ENCODE data around the gene GFOD1.

GFOD1 gene

GRCh38 chr6:13480631-13481501, 6.5 kb downstream of the GFOD1 start:
- TF ChIP-seq, protein P1, sequence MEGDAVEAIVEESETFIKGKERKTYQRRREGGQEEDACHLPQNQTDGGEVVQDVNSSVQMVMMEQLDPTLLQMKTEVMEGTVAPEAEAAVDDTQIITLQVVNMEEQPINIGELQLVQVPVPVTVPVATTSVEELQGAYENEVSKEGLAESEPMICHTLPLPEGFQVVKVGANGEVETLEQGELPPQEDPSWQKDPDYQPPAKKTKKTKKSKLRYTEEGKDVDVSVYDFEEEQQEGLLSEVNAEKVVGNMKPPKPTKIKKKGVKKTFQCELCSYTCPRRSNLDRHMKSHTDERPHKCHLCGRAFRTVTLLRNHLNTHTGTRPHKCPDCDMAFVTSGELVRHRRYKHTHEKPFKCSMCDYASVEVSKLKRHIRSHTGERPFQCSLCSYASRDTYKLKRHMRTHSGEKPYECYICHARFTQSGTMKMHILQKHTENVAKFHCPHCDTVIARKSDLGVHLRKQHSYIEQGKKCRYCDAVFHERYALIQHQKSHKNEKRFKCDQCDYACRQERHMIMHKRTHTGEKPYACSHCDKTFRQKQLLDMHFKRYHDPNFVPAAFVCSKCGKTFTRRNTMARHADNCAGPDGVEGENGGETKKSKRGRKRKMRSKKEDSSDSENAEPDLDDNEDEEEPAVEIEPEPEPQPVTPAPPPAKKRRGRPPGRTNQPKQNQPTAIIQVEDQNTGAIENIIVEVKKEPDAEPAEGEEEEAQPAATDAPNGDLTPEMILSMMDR (IDR thresholded peaks at IDR 0.05; ENCODE audit: extremely low read depth, insufficient read depth, missing control alignments): no peak
- in situ Hi-C loops (cut with MboI; ENCODE audit: low pct_unique_long_range_greater_than_20kb, low sequenced_read_pairs, unreplicated experiment): no loop called here
- DNase-seq (ENCODE audit: low spot score): no peak

DNA sequence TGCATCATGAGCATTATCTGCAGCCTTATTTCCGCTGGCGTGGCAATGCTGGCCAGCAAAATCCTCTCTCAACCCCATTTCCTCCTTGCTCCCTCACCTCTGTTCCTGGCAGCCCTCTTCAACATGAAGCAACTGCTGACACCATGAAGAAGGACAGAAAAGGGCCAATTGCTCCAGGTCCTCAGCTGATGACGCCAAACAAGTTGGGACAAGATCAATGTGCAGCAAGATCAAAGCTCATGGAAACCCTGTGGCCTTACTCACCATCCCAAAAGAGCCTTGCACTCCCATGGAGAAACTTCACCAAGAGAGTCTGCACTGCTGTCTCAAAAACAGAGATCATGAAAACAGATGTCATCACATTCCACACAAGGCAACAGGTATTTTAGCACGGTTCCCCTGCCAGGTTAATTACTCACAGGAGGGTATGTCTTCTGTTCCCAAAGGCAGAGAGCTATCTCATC, 7.4 kb downstream of the GFOD1 start:
- no peak for DNase-seq (ENCODE audit: low spot score)
- in situ Hi-C loops (cut with MboI; ENCODE audit: low pct_unique_long_range_greater_than_20kb, low sequenced_read_pairs, unreplicated experiment): no loop called here
- TF ChIP-seq, protein P1 (IDR thresholded peaks at IDR 0.05; ENCODE audit: extremely low read depth, insufficient read depth, missing control alignments): no peak

DNA sequence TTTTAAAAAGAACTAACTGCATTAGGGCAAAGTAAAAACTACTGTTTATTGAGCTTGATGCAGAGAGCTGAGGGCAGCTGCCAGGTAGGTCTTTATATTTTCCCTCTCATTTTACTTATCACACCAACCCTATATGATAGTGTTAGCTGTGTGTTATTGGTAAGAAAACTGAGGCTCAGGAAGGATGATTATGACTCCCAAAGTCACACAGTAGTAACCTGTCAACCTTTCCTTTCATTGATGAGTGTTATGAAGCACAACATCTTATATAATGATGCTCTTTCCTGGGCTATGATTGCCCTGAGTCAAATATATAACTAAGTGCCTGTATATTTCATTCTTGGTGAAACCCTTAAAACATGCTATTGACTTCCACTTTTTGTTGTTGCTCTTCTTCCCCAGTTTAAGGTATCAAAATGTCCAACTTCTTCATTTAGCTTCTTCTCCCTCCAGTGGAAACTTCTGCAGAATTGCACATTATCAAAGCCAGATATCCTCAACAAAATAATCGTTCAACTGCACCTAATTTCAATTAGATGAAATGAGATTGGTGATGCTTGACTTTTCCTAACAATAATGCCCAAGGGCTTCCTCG, 8.1 kb downstream of the GFOD1 start:
- TF ChIP-seq, protein P1 (IDR thresholded peaks at IDR 0.05; ENCODE audit: extremely low read depth, insufficient read depth, missing control alignments): no peak
- DNase-seq (ENCODE audit: low spot score): no peak
- in situ Hi-C loops (cut with MboI; ENCODE audit: low pct_unique_long_range_greater_than_20kb, low sequenced_read_pairs, unreplicated experiment): no loop called here

- in situ Hi-C loops (cut with MboI; ENCODE audit: low pct_unique_long_range_greater_than_20kb, low sequenced_read_pairs, unreplicated experiment): no loop called here
- TF ChIP-seq, protein P1 (IDR thresholded peaks at IDR 0.05; ENCODE audit: extremely low read depth, insufficient read depth, missing control alignments): no peak
- peak; percentile 43 for DNase-seq (ENCODE audit: low spot score)
These were observed 8.9 kb downstream of the GFOD1 start for GRCh38 chr6:13478525-13478966.

- DNase-seq (ENCODE audit: low spot score): no peak
- TF ChIP-seq, protein P1 (IDR thresholded peaks at IDR 0.05; ENCODE audit: extremely low read depth, insufficient read depth, missing control alignments): no peak
- in situ Hi-C loops (cut with MboI; ENCODE audit: low pct_unique_long_range_greater_than_20kb, low sequenced_read_pairs, unreplicated experiment): no loop called here
These were observed 12.6 kb downstream of the GFOD1 start for GRCh38 chr6:13474787-13475186.

DNA sequence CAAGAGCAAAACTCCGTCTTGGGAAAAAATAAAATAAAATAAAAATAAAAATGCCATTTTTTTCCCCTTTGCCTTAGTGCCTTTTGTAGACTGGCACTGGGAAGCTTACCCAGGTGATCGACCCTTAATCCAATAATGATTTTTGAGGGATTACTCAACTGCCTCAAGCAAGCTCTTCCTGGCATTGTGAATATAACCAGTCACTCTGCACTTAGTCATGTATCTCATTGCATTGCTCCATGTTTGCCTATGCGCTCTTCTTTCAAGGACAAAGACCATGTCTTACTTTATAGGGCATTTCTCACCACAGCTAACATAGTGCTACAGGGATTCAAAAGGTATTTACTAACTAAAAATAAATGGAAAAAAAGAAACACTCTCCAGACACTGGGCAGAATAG, 13.0 kb downstream of the GFOD1 start:
- in situ Hi-C loops (cut with MboI; ENCODE audit: low pct_unique_long_range_greater_than_20kb, low sequenced_read_pairs, unreplicated experiment): no loop called here
- no peak for DNase-seq (ENCODE audit: low spot score)
- TF ChIP-seq, protein P1 (IDR thresholded peaks at IDR 0.05; ENCODE audit: extremely low read depth, insufficient read depth, missing control alignments): no peak
